GM13977 (cell line): ENCODE results near the gene INPP4B.

ENCODE experiments used
- DNase-seq: peaks from one replicate; pipeline ENCODE4 v3.0.0; 2012; ENCODE audit warnings: low spot score
- CTCF ChIP-seq: IDR thresholded peaks from 2 replicates; pipeline ENCODE4 v1.5.1; 2012; ENCODE audit warnings: mild to moderate bottlenecking, control low read depth; ENCODE audit not compliant: insufficient read depth; ENCODE audit errors: extremely low read depth, missing control alignments
- in situ Hi-C: fragments of 300-500 bp; cut with MboI; formaldehyde crosslinking; loops from one replicate; pipeline ENCODE4 v1.12.0; 2022; ENCODE audit warnings: low sequenced_read_pairs, low pct_unique_long_range_greater_than_20kb, mixed read lengths, inconsistent platforms; ENCODE audit not compliant: unreplicated experiment

INPP4B gene

GRCh38 chr4:142281999-142282398 lies 564.1 kb downstream of the INPP4B start:
- TF ChIP-seq CTCF, result no peak
- in situ Hi-C loops, result no loop called here
- DNase-seq, result no peak

GRCh38 chr4:142278663-142279062 lies 567.4 kb downstream of the INPP4B start:
- TF ChIP-seq CTCF, result no peak
- in situ Hi-C loops, result no loop called here
- DNase-seq, result no peak

- TF ChIP-seq CTCF, result no peak
- in situ Hi-C loops, result no loop called here
- no peak for DNase-seq
These were observed 567.9 kb downstream of the INPP4B start for GRCh38 chr4:142278171-142278570.

GRCh38 chr4:142274137-142274536 lies 572.0 kb downstream of the INPP4B start:
- in situ Hi-C loops, result no loop called here
- no peak for DNase-seq

GRCh38 chr4:142272452-142272851 lies 573.6 kb downstream of the INPP4B start:
- no peak for TF ChIP-seq CTCF
- in situ Hi-C loops, result no loop called here
- DNase-seq, result no peak

More at GRCh38 chr4:142274137-142274536, 572.0 kb downstream of the INPP4B start:
- no peak for TF ChIP-seq CTCF

GRCh38 chr4:142271832-142272231 lies 574.3 kb downstream of the INPP4B start:
- in situ Hi-C loops, result no loop called here
- no peak for TF ChIP-seq CTCF
- no peak for DNase-seq

- in situ Hi-C loops, result no loop called here
- no peak for DNase-seq
- TF ChIP-seq CTCF, result no peak
These were observed 579.0 kb downstream of the INPP4B start for GRCh38 chr4:142267101-142267500.
